Measurements from ENCODE around the gene ASB13.

DNA sequence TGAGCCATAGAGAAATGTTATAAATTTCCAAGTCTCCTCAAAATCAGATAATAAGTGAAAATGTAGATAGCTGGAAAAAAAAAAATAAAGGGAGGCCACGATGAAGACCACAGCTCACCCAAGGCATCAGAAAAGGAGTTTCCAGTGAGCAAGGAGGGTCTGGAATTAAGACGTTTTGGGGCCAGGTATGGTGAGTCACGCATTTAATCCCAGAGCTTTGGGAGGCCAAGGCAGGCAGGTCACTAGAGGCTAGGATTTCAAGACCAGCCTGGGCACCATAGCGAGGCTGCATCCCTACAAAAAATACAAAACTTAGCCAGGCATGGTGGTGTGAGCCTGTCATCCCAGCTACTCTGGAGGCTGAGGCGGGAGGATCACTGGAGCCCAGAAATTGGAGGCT, 65.5 kb downstream of the ASB13 start:
- TF ChIP-seq POLR2AphosphoS5 (IDR thresholded peaks at IDR 0.05; ENCODE audit: low read depth) (no peak), EZH2phosphoT487 (IDR thresholded peaks at IDR 0.05; ENCODE audit: unreplicated experiment) (no peak), EZH2 (IDR thresholded peaks at IDR 0.05; ENCODE audit: low read depth, unreplicated experiment) (no peak), ZNF331 (CRISPR knock-in tag; IDR thresholded peaks at IDR 0.05; ENCODE audit: low read depth) (no peak)
- TF ChIP-seq, protein P1, sequence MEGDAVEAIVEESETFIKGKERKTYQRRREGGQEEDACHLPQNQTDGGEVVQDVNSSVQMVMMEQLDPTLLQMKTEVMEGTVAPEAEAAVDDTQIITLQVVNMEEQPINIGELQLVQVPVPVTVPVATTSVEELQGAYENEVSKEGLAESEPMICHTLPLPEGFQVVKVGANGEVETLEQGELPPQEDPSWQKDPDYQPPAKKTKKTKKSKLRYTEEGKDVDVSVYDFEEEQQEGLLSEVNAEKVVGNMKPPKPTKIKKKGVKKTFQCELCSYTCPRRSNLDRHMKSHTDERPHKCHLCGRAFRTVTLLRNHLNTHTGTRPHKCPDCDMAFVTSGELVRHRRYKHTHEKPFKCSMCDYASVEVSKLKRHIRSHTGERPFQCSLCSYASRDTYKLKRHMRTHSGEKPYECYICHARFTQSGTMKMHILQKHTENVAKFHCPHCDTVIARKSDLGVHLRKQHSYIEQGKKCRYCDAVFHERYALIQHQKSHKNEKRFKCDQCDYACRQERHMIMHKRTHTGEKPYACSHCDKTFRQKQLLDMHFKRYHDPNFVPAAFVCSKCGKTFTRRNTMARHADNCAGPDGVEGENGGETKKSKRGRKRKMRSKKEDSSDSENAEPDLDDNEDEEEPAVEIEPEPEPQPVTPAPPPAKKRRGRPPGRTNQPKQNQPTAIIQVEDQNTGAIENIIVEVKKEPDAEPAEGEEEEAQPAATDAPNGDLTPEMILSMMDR (conservative IDR thresholded peaks at IDR 0.05; ENCODE audit: low read depth in 2 of 2), result no peak
- TF ChIP-seq, protein P2, sequence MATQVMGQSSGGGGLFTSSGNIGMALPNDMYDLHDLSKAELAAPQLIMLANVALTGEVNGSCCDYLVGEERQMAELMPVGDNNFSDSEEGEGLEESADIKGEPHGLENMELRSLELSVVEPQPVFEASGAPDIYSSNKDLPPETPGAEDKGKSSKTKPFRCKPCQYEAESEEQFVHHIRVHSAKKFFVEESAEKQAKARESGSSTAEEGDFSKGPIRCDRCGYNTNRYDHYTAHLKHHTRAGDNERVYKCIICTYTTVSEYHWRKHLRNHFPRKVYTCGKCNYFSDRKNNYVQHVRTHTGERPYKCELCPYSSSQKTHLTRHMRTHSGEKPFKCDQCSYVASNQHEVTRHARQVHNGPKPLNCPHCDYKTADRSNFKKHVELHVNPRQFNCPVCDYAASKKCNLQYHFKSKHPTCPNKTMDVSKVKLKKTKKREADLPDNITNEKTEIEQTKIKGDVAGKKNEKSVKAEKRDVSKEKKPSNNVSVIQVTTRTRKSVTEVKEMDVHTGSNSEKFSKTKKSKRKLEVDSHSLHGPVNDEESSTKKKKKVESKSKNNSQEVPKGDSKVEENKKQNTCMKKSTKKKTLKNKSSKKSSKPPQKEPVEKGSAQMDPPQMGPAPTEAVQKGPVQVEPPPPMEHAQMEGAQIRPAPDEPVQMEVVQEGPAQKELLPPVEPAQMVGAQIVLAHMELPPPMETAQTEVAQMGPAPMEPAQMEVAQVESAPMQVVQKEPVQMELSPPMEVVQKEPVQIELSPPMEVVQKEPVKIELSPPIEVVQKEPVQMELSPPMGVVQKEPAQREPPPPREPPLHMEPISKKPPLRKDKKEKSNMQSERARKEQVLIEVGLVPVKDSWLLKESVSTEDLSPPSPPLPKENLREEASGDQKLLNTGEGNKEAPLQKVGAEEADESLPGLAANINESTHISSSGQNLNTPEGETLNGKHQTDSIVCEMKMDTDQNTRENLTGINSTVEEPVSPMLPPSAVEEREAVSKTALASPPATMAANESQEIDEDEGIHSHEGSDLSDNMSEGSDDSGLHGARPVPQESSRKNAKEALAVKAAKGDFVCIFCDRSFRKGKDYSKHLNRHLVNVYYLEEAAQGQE (IDR thresholded peaks at IDR 0.05; ENCODE audit: unreplicated experiment), result no peak
- TF ChIP-seq, protein P3, sequence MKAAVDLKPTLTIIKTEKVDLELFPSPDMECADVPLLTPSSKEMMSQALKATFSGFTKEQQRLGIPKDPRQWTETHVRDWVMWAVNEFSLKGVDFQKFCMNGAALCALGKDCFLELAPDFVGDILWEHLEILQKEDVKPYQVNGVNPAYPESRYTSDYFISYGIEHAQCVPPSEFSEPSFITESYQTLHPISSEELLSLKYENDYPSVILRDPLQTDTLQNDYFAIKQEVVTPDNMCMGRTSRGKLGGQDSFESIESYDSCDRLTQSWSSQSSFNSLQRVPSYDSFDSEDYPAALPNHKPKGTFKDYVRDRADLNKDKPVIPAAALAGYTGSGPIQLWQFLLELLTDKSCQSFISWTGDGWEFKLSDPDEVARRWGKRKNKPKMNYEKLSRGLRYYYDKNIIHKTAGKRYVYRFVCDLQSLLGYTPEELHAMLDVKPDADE (IDR thresholded peaks at IDR 0.05), result no peak

Data from GM23338 (cell line).